ENCODE results near the gene PAK4.
A peak's percentile ranks its signal among the peaks of the same experiment; 100 is the strongest.
"Not testable (repeated sequence)": the region's sequence is repeated elsewhere in the genome, so short reads cannot be mapped to it uniquely, and the experiment has no call there.

Gene PAK4

GRCh38 chr19:39100500-39101166, 25.0 kb upstream of the PAK4 start:
- DNase-seq = no peak

GRCh38 chr19:39103151-39103550, 22.4 kb upstream of the PAK4 start:
- no peak for DNase-seq

GRCh38 chr19:39104186-39104596, 21.4 kb upstream of the PAK4 start:
- DNase-seq = no peak

- DNase-seq = no peak
Observed at GRCh38 chr19:39106194-39106593, 19.4 kb upstream of the PAK4 start.

- no peak for DNase-seq
Observed at GRCh38 chr19:39109641-39110040, 15.9 kb upstream of the PAK4 start.

GRCh38 chr19:39110263-39110967, 15.2 kb upstream of the PAK4 start:
- peak; percentile 23 to 72 (median 47) for DNase-seq

- no peak for DNase-seq
Observed at GRCh38 chr19:39111593-39112199, 13.9 kb upstream of the PAK4 start.

GRCh38 chr19:39112338-39112890, 13.2 kb upstream of the PAK4 start:
- DNase-seq = no peak

GRCh38 chr19:39113199-39113598, 12.4 kb upstream of the PAK4 start:
- DNase-seq = no peak

- no peak for DNase-seq
Observed at GRCh38 chr19:39115105-39115847, 10.3 kb upstream of the PAK4 start.

- not testable (repeated sequence) for DNase-seq
Observed at GRCh38 chr19:39117023-39117422, 8.6 kb upstream of the PAK4 start.

GRCh38 chr19:39119830-39120229, 5.8 kb upstream of the PAK4 start:
- DNase-seq = no peak

- DNase-seq = no peak
Observed at GRCh38 chr19:39122934-39123731, 2.5 kb upstream of the PAK4 start.

GRCh38 chr19:39124136-39124764, 1.3 kb upstream of the PAK4 start:
- DNase-seq = no peak

GRCh38 chr19:39125199-39125553, 410 bp upstream of the PAK4 start:
- DNase-seq = no peak

GRCh38 chr19:39126312-39127187, 964 bp downstream of the PAK4 start:
- DNase-seq = no peak

- no peak for DNase-seq
Observed at GRCh38 chr19:39127812-39128515, 2.4 kb downstream of the PAK4 start.

GRCh38 chr19:39128516-39129079, 3.0 kb downstream of the PAK4 start:
- DNase-seq = no peak

- DNase-seq = no peak
Observed at GRCh38 chr19:39129116-39129515, 3.5 kb downstream of the PAK4 start.

All from T-helper 2 cell (primary cell).